ENCODE results near the gene PRKAA1.

The PRKAA1 gene

GRCh38 chr5:40798012-40798800 is at the start of gene PRKAA1:
Gene PRKAA1 (minus strand): TSS chr5:40798374. CDS start chr5:40798189, 185 bp downstream.
- peak; percentile 92 for DNase-seq

- DNase-seq, result no peak
These were observed 49.4 kb upstream of the PRKAA1 start for GRCh38 chr5:40847525-40847924.

GRCh38 chr5:40846371-40846770 is 48.2 kb upstream of the PRKAA1 start:
- no peak for DNase-seq

GRCh38 chr5:40844565-40844964 is 46.4 kb upstream of the PRKAA1 start:
- DNase-seq, result no peak

GRCh38 chr5:40842351-40842750 is 44.2 kb upstream of the PRKAA1 start:
- DNase-seq, result no peak

- DNase-seq, result no peak
These were observed 43.1 kb upstream of the PRKAA1 start, which contains the start of gene CARD6 for GRCh38 chr5:40841068-40841805. Gene CARD6 (plus strand): TSS chr5:40841367. CDS start chr5:40841383, 16 bp downstream.

- DNase-seq, result no peak
These were observed 39.9 kb upstream of the PRKAA1 start for GRCh38 chr5:40838086-40838485.

- peak; percentile 95 for DNase-seq
These were observed 36.9 kb upstream of the PRKAA1 start, which contains the start of gene RPL37 for GRCh38 chr5:40834849-40835787. Gene RPL37 (minus strand): TSS chr5:40835222. CDS start chr5:40835185, 37 bp downstream.

GRCh38 chr5:40834391-40834848 is 36.2 kb upstream of the PRKAA1 start:
- peak; percentile 42 for DNase-seq

- DNase-seq, result no peak
These were observed 35.6 kb upstream of the PRKAA1 start for GRCh38 chr5:40833712-40834229.

- no peak for DNase-seq
These were observed 34.2 kb upstream of the PRKAA1 start for GRCh38 chr5:40832345-40832744.

GRCh38 chr5:40831346-40832210 is 33.4 kb upstream of the PRKAA1 start:
- DNase-seq, result peak; percentile 44

- no peak for DNase-seq
These were observed 31.8 kb upstream of the PRKAA1 start for GRCh38 chr5:40829748-40830533.

- no peak for DNase-seq
These were observed 30.8 kb upstream of the PRKAA1 start for GRCh38 chr5:40828690-40829661.

GRCh38 chr5:40828021-40828631 is 30.0 kb upstream of the PRKAA1 start:
- DNase-seq, result no peak

- no peak for DNase-seq
These were observed 29.2 kb upstream of the PRKAA1 start for GRCh38 chr5:40827188-40827977.

GRCh38 chr5:40826489-40827187 is 28.5 kb upstream of the PRKAA1 start:
- no peak for DNase-seq

All from stimulated activated CD4-positive, alpha-beta T cell treated with anti-CD3 and anti-CD28 coated beads, Interleukin-15, amount 100 ng/mL, for 24 hours (primary cell).